RWPE2 (cell line): ENCODE data around the gene SPDYE1.
A peak's percentile ranks its signal among the peaks of the same experiment; 100 is the strongest.
"Not testable (repeated sequence)": the region's sequence is repeated elsewhere in the genome, so short reads cannot be mapped to it uniquely, and the experiment has no call there.

ENCODE experiments used
- ATAC-seq: fragments of 200-7000 bp; cut with Tn5 transposase; 3 replicates; pipeline ENCODE4 v1.9.1; 2021; ENCODE audit warnings: low read depth
- DNase-seq: peaks from one replicate; pipeline ENCODE4 v3.0.0-alpha.2; 2020; ENCODE audit warnings: low spot score
- H3K27ac ChIP-seq: fragments of 450-650 bp; 2 replicates; pipeline ENCODE4 v1.5.1; 2017; ENCODE audit warnings: mild to moderate bottlenecking; ENCODE audit not compliant: poor library complexity, severe bottlenecking
- H3K27me3 ChIP-seq: fragments of 250-450 bp; sonication (Bioruptor Pico); 2 replicates; pipeline ENCODE4 v1.5.1; 2021; ENCODE audit warnings: mild to moderate bottlenecking, moderate library complexity; ENCODE audit not compliant: insufficient read depth, poor library complexity, severe bottlenecking
- H3K36me3 ChIP-seq: fragments of 250-450 bp; sonication (Bioruptor Pico); 2 replicates; pipeline ENCODE4 v1.5.1; 2020; ENCODE audit warnings: low read depth, mild to moderate bottlenecking, moderate library complexity
- H3K4me1 ChIP-seq: fragments of 250-450 bp; sonication (Bioruptor Pico); 2 replicates; pipeline ENCODE4 v1.5.1; 2021; ENCODE audit warnings: mild to moderate bottlenecking, moderate library complexity; ENCODE audit not compliant: insufficient read depth, poor library complexity, severe bottlenecking
- H3K4me3 ChIP-seq: fragments of 250-450 bp; sonication (Bioruptor Pico); 2 replicates; pipeline ENCODE4 v1.5.1; 2021; ENCODE audit warnings: mild to moderate bottlenecking, moderate library complexity; ENCODE audit not compliant: severe bottlenecking
- H3K9me3 ChIP-seq: fragments of 250-450 bp; sonication (Bioruptor Pico); 2 replicates; pipeline ENCODE4 v1.5.1; 2021; ENCODE audit warnings: mild to moderate bottlenecking, moderate library complexity; ENCODE audit not compliant: severe bottlenecking
- TF ChIP-seq, protein P1 (sequence below): fragments of 450-650 bp; IDR thresholded peaks from one replicate; pipeline ENCODE4 v1.5.1; 2017; ENCODE audit warnings: mild to moderate bottlenecking, moderate library complexity; ENCODE audit not compliant: poor library complexity, severe bottlenecking

The SPDYE1 gene, protein sequence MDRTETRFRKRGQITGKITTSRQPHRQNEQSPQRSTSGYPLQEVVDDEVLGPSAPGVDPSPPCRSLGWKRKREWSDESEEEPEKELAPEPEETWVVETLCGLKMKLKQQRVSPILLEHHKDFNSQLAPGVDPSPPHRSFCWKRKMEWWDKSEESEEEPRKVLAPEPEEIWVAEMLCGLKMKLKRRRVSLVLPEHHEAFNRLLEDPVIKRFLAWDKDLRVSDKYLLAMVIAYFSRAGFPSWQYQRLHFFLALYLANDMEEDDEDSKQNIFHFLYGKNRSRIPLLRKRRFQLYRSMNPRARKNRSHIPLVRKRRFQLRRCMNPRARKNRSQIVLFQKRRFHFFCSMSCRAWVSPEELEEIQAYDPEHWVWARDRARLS

DNA sequence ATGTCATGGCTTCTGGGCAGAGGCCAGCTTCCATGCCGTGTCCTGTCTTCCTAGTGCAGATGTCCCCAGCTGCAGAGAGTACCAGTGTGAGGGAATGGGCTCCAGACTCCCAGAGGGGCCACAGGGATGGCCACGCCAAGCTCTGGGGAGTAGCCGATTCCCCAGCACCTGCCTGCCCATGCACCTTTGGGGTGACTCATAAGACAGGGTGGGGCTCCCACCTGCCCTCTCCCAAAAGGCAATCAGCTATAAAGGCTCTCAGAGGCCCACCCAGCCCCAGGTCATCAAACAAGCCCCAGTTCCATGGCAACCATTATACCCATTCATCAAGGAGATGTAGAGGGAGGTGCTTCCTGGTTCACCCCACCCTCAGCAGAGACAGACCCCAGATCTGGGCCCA lies at the start of gene SPDYE1:
TSS of gene SPDYE1 (plus strand) at position 366 of the 400 bp plus-strand sequence. CDS start 2,053 bp downstream, outside the sequence.
- H3K36me3 ChIP-seq, ATAC-seq, H3K27me3 ChIP-seq, H3K4me1 ChIP-seq, DNase-seq, H3K9me3 ChIP-seq, H3K27ac ChIP-seq, H3K4me3 ChIP-seq: not testable (repeated sequence)

DNA sequence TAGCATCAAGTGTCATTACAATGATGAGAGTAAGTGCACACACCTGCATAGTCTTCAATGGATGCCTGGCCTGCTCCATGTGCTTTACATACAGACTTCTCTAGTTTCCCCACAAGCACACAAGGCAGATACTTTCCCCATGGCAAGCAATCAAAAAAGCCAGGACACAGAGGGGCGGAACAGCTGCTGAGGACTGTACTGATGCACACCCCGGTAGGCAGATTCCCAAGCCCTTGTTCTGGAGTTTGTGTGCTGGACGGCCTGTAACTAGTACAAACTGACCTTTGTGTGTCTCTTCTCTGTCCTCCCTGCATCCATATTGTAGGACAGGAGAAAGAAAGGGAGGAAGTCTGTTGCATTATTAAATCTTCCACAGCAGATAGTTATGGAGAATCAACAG lies 45.7 kb upstream of the SPDYE1 start:
- DNase-seq (no peak), ATAC-seq (no peak)
- no peak overlapping the region for H3K27ac ChIP-seq
- no peak overlapping the region for H3K4me3 ChIP-seq
- no peaks in the 10 kb centered on the region for H3K36me3 ChIP-seq
- no peaks in the 10 kb centered on the region for H3K27me3 ChIP-seq
- H3K9me3 ChIP-seq, result no peaks in the 10 kb centered on the region
- TF ChIP-seq, protein P1, sequence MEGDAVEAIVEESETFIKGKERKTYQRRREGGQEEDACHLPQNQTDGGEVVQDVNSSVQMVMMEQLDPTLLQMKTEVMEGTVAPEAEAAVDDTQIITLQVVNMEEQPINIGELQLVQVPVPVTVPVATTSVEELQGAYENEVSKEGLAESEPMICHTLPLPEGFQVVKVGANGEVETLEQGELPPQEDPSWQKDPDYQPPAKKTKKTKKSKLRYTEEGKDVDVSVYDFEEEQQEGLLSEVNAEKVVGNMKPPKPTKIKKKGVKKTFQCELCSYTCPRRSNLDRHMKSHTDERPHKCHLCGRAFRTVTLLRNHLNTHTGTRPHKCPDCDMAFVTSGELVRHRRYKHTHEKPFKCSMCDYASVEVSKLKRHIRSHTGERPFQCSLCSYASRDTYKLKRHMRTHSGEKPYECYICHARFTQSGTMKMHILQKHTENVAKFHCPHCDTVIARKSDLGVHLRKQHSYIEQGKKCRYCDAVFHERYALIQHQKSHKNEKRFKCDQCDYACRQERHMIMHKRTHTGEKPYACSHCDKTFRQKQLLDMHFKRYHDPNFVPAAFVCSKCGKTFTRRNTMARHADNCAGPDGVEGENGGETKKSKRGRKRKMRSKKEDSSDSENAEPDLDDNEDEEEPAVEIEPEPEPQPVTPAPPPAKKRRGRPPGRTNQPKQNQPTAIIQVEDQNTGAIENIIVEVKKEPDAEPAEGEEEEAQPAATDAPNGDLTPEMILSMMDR, result no peak
- H3K4me1 ChIP-seq, result no peaks in the 10 kb centered on the region

DNA sequence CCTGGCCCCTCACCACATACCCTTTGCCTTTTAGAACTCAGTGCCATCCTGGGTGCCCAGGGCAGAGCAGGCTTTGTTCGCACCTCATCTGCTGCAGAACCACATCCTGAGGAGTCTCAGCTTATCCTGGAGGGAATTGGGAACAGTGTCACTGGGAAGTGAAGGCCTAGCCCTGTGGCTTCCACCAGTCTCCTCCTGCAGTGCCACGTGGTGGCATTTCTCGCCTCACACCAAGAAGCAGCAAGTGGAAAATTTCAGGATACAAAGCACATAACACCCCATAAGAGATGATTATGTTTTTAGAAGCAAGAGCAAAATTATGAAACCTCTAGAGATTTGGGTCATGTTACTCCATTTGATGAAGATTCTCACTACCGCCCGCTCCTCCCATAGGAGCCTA lies 44.6 kb upstream of the SPDYE1 start:
- DNase-seq, result no peak
- H3K36me3 ChIP-seq, result no peaks in the 10 kb centered on the region
- H3K27me3 ChIP-seq, result no peaks in the 10 kb centered on the region
- H3K27ac ChIP-seq, result no peak overlapping the region
- ATAC-seq, result no peak
- H3K9me3 ChIP-seq, result no peaks in the 10 kb centered on the region
- TF ChIP-seq, protein P1, result no peak
- H3K4me3 ChIP-seq, result no peak overlapping the region
- H3K4me1 ChIP-seq, result no peaks in the 10 kb centered on the region

DNA sequence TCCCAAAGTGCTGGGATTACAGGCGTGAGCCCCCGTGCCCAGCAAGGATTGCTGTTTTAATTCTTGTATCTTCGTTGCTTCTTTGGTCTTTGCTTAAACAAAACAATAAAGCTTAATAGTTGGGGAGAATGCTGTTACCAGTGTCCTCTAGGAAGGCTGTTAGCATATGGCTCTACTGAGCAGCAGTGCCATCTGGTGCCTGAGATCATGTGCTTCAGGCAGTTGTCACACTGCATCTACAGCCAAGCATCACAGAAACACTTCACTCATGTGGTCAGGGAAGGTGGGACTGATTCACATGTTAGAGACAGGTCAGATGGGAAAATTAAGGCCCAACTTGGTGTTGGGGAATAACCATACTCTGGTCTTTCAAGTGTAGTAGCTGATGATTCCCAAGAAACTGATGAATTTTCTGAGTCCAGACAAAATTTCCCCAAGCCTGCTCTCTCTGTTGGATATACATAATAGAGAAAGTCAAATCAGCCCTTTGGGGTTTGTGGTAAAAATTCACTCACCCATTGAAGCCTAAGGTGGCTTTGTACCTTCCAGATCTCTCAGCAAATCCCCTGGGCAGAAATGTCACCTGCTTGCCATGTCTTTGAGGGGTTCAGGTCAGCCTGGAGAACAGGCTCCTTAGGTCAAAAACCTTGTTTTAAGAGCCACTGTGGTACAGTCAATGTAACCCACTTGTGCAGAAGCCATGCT lies 43.0 kb upstream of the SPDYE1 start:
- Histone ChIP-seq H3K27me3 (no peaks in the 10 kb centered on the region), H3K4me1 (no peaks in the 10 kb centered on the region), H3K9me3 (no peaks in the 10 kb centered on the region), H3K27ac (no peak overlapping the region), H3K36me3 (no peaks in the 10 kb centered on the region), H3K4me3 (no peak overlapping the region)
- ATAC-seq (peak; percentile 89), DNase-seq (no peak)
- TF ChIP-seq, protein P1, result peak; percentile 63

DNA sequence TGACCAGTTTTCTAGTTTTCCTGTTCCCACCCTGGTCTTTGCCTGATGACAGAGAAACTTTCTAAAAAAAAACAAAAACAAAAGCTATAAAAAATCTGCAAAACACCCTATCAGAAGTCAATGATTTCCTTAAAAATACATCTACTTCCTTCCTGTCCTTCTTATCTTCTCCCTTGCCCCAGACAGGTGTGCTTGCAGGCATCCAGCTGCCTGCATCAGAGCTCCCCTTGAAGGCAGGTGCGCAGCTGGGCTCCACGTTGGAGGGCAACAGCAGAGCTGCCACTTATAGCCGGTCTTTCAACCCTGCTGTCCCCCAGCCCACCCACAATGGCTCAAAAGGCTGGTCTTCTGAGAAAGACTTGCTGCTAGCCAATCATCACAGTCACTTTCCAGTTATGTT lies 41.7 kb upstream of the SPDYE1 start:
- Histone ChIP-seq H3K36me3 (no peaks in the 10 kb centered on the region), H3K27me3 (no peaks in the 10 kb centered on the region), H3K4me3 (no peak overlapping the region), H3K9me3 (no peaks in the 10 kb centered on the region), H3K4me1 (no peaks in the 10 kb centered on the region), H3K27ac (no peak overlapping the region)
- TF ChIP-seq, protein P1, result no peak
- ATAC-seq (no peak), DNase-seq (no peak)
